ENCODE results near the gene ZNF791. TPM values are rescaled to one million over a fixed set of nuclear protein-coding genes. Genes with fewer than 3 reads are reported as not detected.
"Not testable (repeated sequence)": the region's sequence is repeated elsewhere in the genome, so short reads cannot be mapped to it uniquely, and the experiment has no call there.

ZNF791 gene
- total RNA-seq, 1 experiment from 2014 or later: 15.2 TPM

DNA sequence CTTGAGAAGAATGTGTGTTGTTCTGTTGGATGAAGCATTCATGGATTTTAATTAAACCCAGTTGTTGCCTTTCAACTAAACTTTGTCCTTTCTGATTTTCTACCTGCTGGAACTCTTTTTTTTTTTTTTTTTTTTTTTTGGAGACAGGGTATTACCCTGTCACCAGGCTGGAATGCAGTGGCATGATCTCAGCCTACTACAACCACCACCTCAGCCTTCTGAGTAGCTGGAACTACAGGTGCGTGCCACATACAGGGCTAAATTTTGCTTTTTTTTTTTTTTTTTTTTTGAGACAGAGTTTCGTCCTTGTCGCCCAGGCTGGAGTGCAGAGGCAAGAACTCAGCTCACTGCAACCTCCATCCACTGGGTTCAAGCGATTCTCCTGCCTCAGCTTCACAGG lies 6.9 kb downstream of the ZNF791 start:
- peaks cover 68% of the 10 kb centered on the region for H3K36me3 Mint-ChIP-seq (ENCODE audit: insufficient read depth, unreplicated experiment)
- POLR2A ChIA-PET: no interaction called here
- CTCF ChIA-PET: no interaction called here

DNA sequence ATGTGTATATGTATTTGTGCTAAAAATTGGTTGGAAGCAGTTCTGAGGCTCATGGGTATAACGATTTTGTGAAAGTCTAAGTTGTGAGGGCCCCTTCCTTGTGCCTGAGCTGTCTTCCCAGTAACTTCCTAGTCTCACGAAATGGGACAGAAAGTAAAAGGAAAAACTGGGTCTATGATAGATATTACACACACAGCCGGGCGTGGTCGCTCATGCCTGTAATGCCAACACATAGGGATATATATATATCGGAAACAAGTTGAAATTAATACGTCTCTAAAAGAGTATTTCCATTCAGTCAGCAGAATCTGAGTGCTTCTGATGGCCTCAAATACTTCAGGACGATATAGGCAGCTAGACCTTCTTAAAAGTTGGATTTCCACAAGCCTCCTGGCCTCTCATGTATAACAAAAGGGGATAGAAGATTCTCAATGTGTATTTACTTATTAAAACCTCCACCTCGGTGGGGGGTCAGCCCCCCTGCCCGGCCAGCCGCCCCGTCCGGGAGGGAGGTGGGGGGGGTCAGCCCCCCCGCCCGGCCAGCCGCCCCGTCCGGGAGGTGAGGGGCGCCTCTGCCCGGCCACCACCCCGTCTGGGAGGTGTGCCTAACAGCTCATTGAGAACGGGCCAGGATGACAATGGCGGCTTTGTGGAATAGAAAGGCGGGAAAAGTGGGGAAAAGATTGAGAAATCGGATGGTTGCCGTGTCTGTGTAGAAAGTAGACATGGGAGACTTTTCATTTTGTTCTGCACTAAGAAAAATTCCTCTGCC lies 10.7 kb downstream of the ZNF791 start:
- CTCF ChIA-PET; H3K4me1 Mint-ChIP-seq (ENCODE audit: low read depth, unreplicated experiment); POLR2A ChIA-PET; H3K9me3 Mint-ChIP-seq (ENCODE audit: unreplicated experiment); intact Hi-C loops (cut with micrococcal nuclease; ENCODE audit: unreplicated experiment); H3K36me3 ChIP-seq (ENCODE audit: control insufficient read depth, insufficient read depth, low read length); H3K27me3 ChIP-seq (replicated peaks; ENCODE audit: control insufficient read depth, insufficient read depth, low read length); H3K27ac Mint-ChIP-seq (ENCODE audit: unreplicated experiment); DNase-seq; BruUV-seq (replicated peaks); H3K9me3 ChIP-seq; H3K27me3 Mint-ChIP-seq (ENCODE audit: insufficient read depth, unreplicated experiment); H3K4me3 ChIP-seq (ENCODE audit: low read depth, low read length); H3K4me1 ChIP-seq; H3K4me3 Mint-ChIP-seq (ENCODE audit: unreplicated experiment): not testable (repeated sequence)
- peaks cover 69% of the 10 kb centered on the region for H3K36me3 Mint-ChIP-seq (ENCODE audit: insufficient read depth, unreplicated experiment)

More for the DNA sequence above, 6.9 kb downstream of the ZNF791 start:
- TF ChIP-seq, protein P1, sequence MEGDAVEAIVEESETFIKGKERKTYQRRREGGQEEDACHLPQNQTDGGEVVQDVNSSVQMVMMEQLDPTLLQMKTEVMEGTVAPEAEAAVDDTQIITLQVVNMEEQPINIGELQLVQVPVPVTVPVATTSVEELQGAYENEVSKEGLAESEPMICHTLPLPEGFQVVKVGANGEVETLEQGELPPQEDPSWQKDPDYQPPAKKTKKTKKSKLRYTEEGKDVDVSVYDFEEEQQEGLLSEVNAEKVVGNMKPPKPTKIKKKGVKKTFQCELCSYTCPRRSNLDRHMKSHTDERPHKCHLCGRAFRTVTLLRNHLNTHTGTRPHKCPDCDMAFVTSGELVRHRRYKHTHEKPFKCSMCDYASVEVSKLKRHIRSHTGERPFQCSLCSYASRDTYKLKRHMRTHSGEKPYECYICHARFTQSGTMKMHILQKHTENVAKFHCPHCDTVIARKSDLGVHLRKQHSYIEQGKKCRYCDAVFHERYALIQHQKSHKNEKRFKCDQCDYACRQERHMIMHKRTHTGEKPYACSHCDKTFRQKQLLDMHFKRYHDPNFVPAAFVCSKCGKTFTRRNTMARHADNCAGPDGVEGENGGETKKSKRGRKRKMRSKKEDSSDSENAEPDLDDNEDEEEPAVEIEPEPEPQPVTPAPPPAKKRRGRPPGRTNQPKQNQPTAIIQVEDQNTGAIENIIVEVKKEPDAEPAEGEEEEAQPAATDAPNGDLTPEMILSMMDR (IDR thresholded peaks at IDR 0.05; ENCODE audit: insufficient read depth in 1 of 2, low read depth in 1 of 2, low read length in 1 of 2, severe bottlenecking in 1 of 2, unreplicated experiment in 1 of 2): no peak
- intact Hi-C loops (cut with micrococcal nuclease; ENCODE audit: unreplicated experiment): no loop called here
- no peak overlapping the region for H3K27ac Mint-ChIP-seq (ENCODE audit: unreplicated experiment)
- no peak overlapping the region for H3K4me3 ChIP-seq (ENCODE audit: low read depth, low read length)
- no TSS peak for BruUV-seq (replicated peaks)
- H3K9me3 ChIP-seq: no peaks in the 10 kb centered on the region
- H3K4me3 Mint-ChIP-seq (ENCODE audit: unreplicated experiment): no peak overlapping the region
- DNase-seq: no peak
- H3K4me1 Mint-ChIP-seq (ENCODE audit: low read depth, unreplicated experiment): no peaks in the 10 kb centered on the region
- no peaks in the 10 kb centered on the region for H3K27me3 Mint-ChIP-seq (ENCODE audit: insufficient read depth, unreplicated experiment)
- H3K27me3 ChIP-seq (replicated peaks; ENCODE audit: control insufficient read depth, insufficient read depth, low read length): no peaks in the 10 kb centered on the region
- no peaks in the 10 kb centered on the region for H3K36me3 ChIP-seq (ENCODE audit: control insufficient read depth, insufficient read depth, low read length)
- no peaks in the 10 kb centered on the region for H3K4me1 ChIP-seq
- H3K9me3 Mint-ChIP-seq (ENCODE audit: unreplicated experiment): no peaks in the 10 kb centered on the region

DNA sequence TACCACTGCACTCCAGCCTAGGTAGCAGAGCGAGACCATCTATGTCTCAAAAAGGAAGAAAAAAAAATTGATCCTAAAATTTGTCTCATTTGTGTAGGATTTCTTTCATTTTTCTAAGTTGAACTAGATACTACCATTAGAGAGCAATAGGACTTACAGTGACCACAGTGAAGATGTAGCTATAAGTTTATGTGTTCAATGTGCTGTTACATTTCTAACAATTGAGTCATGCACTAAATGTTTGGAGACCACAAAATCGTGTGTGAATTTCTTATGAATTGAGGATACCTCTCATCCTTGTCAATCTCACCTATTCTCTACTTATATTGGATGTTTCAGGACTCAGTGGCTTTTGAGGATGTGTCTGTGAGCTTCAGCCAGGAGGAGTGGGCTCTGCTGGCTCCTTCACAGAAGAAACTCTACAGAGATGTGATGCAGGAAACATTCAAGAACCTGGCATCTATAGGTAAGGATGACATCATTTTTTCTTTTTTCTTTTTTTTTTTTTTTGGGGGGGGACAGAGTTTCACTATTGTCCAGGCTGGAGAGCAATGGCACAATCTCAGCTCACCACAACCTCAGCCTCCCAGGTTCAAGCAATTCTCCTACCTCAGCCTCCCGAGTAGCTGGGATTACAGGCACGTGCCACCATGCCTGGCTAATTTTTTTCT lies 12.8 kb downstream of the ZNF791 start:
- peaks cover 76% of the 10 kb centered on the region for H3K36me3 Mint-ChIP-seq (ENCODE audit: insufficient read depth, unreplicated experiment)
- intact Hi-C loops (cut with micrococcal nuclease; ENCODE audit: unreplicated experiment): no loop called here
- TF ChIP-seq, protein P1 (IDR thresholded peaks at IDR 0.05; ENCODE audit: insufficient read depth in 1 of 2, low read depth in 1 of 2, low read length in 1 of 2, severe bottlenecking in 1 of 2, unreplicated experiment in 1 of 2): no peak
- H3K4me3 ChIP-seq (ENCODE audit: low read depth, low read length): no peak overlapping the region
- H3K36me3 ChIP-seq (ENCODE audit: control insufficient read depth, insufficient read depth, low read length): peaks cover 2% of the 10 kb centered on the region
- ChIA-PET POLR2A (no interaction called here), CTCF (no interaction called here)
- no TSS peak for BruUV-seq (replicated peaks)
- H3K9me3 ChIP-seq: peaks cover 20% of the 10 kb centered on the region
- H3K4me3 Mint-ChIP-seq (ENCODE audit: unreplicated experiment): no peak overlapping the region
- H3K4me1 ChIP-seq: no peaks in the 10 kb centered on the region
- H3K27me3 ChIP-seq (replicated peaks; ENCODE audit: control insufficient read depth, insufficient read depth, low read length): no peaks in the 10 kb centered on the region
- H3K27me3 Mint-ChIP-seq (ENCODE audit: insufficient read depth, unreplicated experiment): no peaks in the 10 kb centered on the region
- H3K9me3 Mint-ChIP-seq (ENCODE audit: unreplicated experiment): peaks cover 9% of the 10 kb centered on the region
- H3K27ac Mint-ChIP-seq (ENCODE audit: unreplicated experiment): no peak overlapping the region
- DNase-seq: no peak
- no peaks in the 10 kb centered on the region for H3K4me1 Mint-ChIP-seq (ENCODE audit: low read depth, unreplicated experiment)
